ENCODE measurements around the gene NACC1. TPM values are rescaled to one million over a fixed set of nuclear protein-coding genes. Genes with fewer than 3 reads are reported as not detected.

Gene NACC1
- total and polyA plus RNA-seq, 2 of the 13 experiments (the other 11 are each of a cell fraction or from before 2014, with no cell fraction given): 31.8 to 42.3 TPM

DNA sequence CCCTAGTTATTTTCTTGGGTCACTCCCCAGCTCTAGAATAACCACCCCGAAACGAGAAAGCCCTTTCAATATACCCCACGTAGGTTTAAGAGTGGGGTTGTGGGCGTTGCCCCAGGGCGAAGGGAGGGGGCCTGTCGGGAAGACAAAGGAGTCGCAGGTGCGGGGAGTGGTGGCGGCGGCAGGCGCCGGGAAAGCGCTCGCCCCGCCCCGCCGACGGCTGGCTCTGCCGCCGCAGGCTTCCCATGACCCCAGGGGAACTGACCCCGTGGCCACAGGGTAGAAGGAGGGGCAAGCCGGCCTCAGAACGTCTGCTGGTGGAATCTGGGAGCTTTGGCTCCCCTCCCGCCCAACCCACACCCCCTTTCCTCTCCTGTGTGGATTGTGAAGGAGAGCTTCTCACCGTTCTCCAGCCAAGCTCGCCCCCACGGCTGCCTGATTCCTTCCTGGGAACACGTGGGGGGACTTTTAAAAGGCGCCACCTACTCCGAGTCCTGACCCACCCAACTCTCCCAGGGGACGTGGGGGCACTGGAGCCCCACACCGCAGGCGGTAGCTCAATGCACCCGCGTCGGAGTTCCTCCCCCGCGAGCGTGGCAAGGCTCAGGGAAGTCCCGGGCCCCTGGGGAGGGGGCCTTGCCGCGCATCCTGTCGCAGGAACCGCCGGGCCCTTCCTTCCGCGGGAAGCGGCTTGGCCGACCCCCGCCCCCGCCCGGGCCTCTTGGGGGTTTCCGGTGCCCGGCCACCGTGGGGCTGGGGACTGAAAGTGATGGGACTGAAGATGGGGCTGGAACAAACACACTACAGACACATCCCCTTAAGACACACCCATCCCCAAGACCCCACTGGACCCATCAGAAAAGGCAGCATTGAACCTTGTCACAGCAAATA, 37.7 kb downstream of the NACC1 start (continued):
- TF ChIP-seq, protein P1, sequence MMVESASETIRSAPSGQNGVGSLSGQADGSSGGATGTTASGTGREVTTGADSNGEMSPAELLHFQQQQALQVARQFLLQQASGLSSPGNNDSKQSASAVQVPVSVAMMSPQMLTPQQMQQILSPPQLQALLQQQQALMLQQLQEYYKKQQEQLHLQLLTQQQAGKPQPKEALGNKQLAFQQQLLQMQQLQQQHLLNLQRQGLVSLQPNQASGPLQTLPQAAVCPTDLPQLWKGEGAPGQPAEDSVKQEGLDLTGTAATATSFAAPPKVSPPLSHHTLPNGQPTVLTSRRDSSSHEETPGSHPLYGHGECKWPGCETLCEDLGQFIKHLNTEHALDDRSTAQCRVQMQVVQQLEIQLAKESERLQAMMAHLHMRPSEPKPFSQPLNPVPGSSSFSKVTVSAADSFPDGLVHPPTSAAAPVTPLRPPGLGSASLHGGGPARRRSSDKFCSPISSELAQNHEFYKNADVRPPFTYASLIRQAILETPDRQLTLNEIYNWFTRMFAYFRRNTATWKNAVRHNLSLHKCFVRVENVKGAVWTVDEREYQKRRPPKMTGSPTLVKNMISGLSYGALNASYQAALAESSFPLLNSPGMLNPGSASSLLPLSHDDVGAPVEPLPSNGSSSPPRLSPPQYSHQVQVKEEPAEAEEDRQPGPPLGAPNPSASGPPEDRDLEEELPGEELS (CRISPR knock-in tag; IDR thresholded peaks at IDR 0.05): no peak
- no peak for TF ChIP-seq CBFB (CRISPR knock-in tag; IDR thresholded peaks at IDR 0.05)
- no peak for TF ChIP-seq PAX8 (CRISPR knock-in tag; IDR thresholded peaks at IDR 0.05; ENCODE audit: borderline replicate concordance)
- TF ChIP-seq SUZ12 (IDR thresholded peaks at IDR 0.05; ENCODE audit: low read depth, low read length): no peak
- TF ChIP-seq MTF2 (CRISPR knock-in tag; IDR thresholded peaks at IDR 0.05; ENCODE audit: borderline replicate concordance): no peak
- no peak for TF ChIP-seq ZNF543 (CRISPR knock-in tag; IDR thresholded peaks at IDR 0.05)
- no peak for TF ChIP-seq CENPX (CRISPR knock-in tag; IDR thresholded peaks at IDR 0.05)
- peak; percentile 20; the same call in 1 of the 2 replicates for TF ChIP-seq ZNF605 (CRISPR knock-in tag; IDR thresholded peaks at IDR 0.05)
- TF ChIP-seq RXRB (CRISPR knock-in tag; IDR thresholded peaks at IDR 0.05; ENCODE audit: borderline replicate concordance): peak; percentile 84
- no peak for TF ChIP-seq ZC3H4 (CRISPR knock-in tag; IDR thresholded peaks at IDR 0.05; ENCODE audit: borderline replicate concordance)
- TF ChIP-seq SRF (IDR thresholded peaks at IDR 0.05; ENCODE audit: low read depth, low read length): no peak
- no peak for TF ChIP-seq JUNB (CRISPR knock-in tag; IDR thresholded peaks at IDR 0.05; ENCODE audit: borderline replicate concordance)
- TF ChIP-seq ZNF264 (CRISPR knock-in tag; IDR thresholded peaks at IDR 0.05): no peak
- no peak for TF ChIP-seq ZNF841 (CRISPR knock-in tag; IDR thresholded peaks at IDR 0.05; ENCODE audit: borderline replicate concordance)
- no peak for TF ChIP-seq SP140L (CRISPR knock-in tag; IDR thresholded peaks at IDR 0.05; ENCODE audit: borderline replicate concordance)
- TF ChIP-seq RORA (CRISPR knock-in tag; IDR thresholded peaks at IDR 0.05): no peak
- TF ChIP-seq DNMT3B (CRISPR knock-in tag; conservative IDR thresholded peaks at IDR 0.05): no peak
- TF ChIP-seq ZNF746 (CRISPR knock-in tag; IDR thresholded peaks at IDR 0.05): no peak; the same call in 1 of the 2 replicates
- TF ChIP-seq AKAP8 (CRISPR knock-in tag; IDR thresholded peaks at IDR 0.05): peak; percentile 47; the same call in 1 of the 2 replicates
- TF ChIP-seq, protein P2, sequence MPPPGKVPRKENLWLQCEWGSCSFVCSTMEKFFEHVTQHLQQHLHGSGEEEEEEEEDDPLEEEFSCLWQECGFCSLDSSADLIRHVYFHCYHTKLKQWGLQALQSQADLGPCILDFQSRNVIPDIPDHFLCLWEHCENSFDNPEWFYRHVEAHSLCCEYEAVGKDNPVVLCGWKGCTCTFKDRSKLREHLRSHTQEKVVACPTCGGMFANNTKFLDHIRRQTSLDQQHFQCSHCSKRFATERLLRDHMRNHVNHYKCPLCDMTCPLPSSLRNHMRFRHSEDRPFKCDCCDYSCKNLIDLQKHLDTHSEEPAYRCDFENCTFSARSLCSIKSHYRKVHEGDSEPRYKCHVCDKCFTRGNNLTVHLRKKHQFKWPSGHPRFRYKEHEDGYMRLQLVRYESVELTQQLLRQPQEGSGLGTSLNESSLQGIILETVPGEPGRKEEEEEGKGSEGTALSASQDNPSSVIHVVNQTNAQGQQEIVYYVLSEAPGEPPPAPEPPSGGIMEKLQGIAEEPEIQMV (CRISPR knock-in tag; IDR thresholded peaks at IDR 0.05; ENCODE audit: low read depth): no peak
- no peak for TF ChIP-seq MIER3 (CRISPR knock-in tag; IDR thresholded peaks at IDR 0.05; ENCODE audit: borderline replicate concordance)
- 0 out of 2 replicates have a peak, but pooled peaks have one; percentile 58 for TF ChIP-seq NAIF1 (CRISPR knock-in tag; IDR thresholded peaks at IDR 0.05; ENCODE audit: borderline replicate concordance)
- TF ChIP-seq, protein P3, sequence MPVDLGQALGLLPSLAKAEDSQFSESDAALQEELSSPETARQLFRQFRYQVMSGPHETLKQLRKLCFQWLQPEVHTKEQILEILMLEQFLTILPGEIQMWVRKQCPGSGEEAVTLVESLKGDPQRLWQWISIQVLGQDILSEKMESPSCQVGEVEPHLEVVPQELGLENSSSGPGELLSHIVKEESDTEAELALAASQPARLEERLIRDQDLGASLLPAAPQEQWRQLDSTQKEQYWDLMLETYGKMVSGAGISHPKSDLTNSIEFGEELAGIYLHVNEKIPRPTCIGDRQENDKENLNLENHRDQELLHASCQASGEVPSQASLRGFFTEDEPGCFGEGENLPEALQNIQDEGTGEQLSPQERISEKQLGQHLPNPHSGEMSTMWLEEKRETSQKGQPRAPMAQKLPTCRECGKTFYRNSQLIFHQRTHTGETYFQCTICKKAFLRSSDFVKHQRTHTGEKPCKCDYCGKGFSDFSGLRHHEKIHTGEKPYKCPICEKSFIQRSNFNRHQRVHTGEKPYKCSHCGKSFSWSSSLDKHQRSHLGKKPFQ (CRISPR knock-in tag; IDR thresholded peaks at IDR 0.05; ENCODE audit: insufficient replicate concordance): no peak
- TF ChIP-seq, protein P4, sequence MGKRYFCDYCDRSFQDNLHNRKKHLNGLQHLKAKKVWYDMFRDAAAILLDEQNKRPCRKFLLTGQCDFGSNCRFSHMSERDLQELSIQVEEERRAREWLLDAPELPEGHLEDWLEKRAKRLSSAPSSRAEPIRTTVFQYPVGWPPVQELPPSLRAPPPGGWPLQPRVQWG (CRISPR knock-in tag; IDR thresholded peaks at IDR 0.05; ENCODE audit: borderline replicate concordance, low read depth): no peak
- TF ChIP-seq ZNF30 (CRISPR knock-in tag; IDR thresholded peaks at IDR 0.05): no peak

Measured in HepG2 (cell line).